Karpas-422 (cell line): ENCODE measurements around the gene SLC17A1. TPM values are rescaled to one million over a fixed set of nuclear protein-coding genes. Genes with fewer than 3 reads are reported as not detected.

ENCODE experiments used
- total RNA-seq: library from RNA; depleted of rRNA; stranded (reverse); fragments of >200 nt; shearing (Covaris generic); gene quantifications from 2 replicates; pipeline ENCODE4 v1.2.3, GENCODE V29; 2014; ENCODE audit warnings: low replicate concordance; rRNA removed

Gene SLC17A1
- total RNA-seq, 1 experiment from 2014 or later: not detected

Other genes with a start within 250 kb of the SLC17A1 start
- not detected in 2 replicates for gene SCGN, start 179.8 kb downstream of the SLC17A1 start, total RNA-seq
- not detected in 2 replicates for gene SLC17A4, start 77.3 kb downstream of the SLC17A1 start, total RNA-seq
- gene SLC17A3, start 42.2 kb upstream of the SLC17A1 start, total RNA-seq: not detected in 2 replicates
- not detected in 2 replicates for gene SLC17A2, start 98.6 kb upstream of the SLC17A1 start, total RNA-seq
- gene TRIM38, start 130.8 kb upstream of the SLC17A1 start, total RNA-seq: 17.0 and 19.3 TPM in 2 replicates